ENCODE results near the gene PMEPA1.

The PMEPA1 gene

GRCh38 chr20:57738053-57738452 lies 28.2 kb upstream of the PMEPA1 start:
- no peak for DNase-seq (ENCODE audit: low spot score)
- in situ Hi-C loops (cut with MboI; ENCODE audit: low pct_unique_long_range_greater_than_20kb, low sequenced_read_pairs, unreplicated experiment), result no loop called here
- no peak for TF ChIP-seq CTCF (IDR thresholded peaks at IDR 0.05; ENCODE audit: extremely low read depth, insufficient read depth, missing control alignments)

GRCh38 chr20:57737349-57737748 lies 27.5 kb upstream of the PMEPA1 start:
- in situ Hi-C loops (cut with MboI; ENCODE audit: low pct_unique_long_range_greater_than_20kb, low sequenced_read_pairs, unreplicated experiment), result no loop called here
- no peak for DNase-seq (ENCODE audit: low spot score)
- no peak for TF ChIP-seq CTCF (IDR thresholded peaks at IDR 0.05; ENCODE audit: extremely low read depth, insufficient read depth, missing control alignments)

GRCh38 chr20:57736738-57737347 lies 27.0 kb upstream of the PMEPA1 start:
- TF ChIP-seq CTCF (IDR thresholded peaks at IDR 0.05; ENCODE audit: extremely low read depth, insufficient read depth, missing control alignments), result no peak
- in situ Hi-C loops (cut with MboI; ENCODE audit: low pct_unique_long_range_greater_than_20kb, low sequenced_read_pairs, unreplicated experiment), result no loop called here
- DNase-seq (ENCODE audit: low spot score), result no peak

GRCh38 chr20:57735831-57736737 lies 26.3 kb upstream of the PMEPA1 start:
- no peak for TF ChIP-seq CTCF (IDR thresholded peaks at IDR 0.05; ENCODE audit: extremely low read depth, insufficient read depth, missing control alignments)
- in situ Hi-C loops (cut with MboI; ENCODE audit: low pct_unique_long_range_greater_than_20kb, low sequenced_read_pairs, unreplicated experiment), result no loop called here
- DNase-seq (ENCODE audit: low spot score), result no peak

GRCh38 chr20:57734754-57735153 lies 24.9 kb upstream of the PMEPA1 start:
- DNase-seq (ENCODE audit: low spot score), result no peak
- in situ Hi-C loops (cut with MboI; ENCODE audit: low pct_unique_long_range_greater_than_20kb, low sequenced_read_pairs, unreplicated experiment), result no loop called here
- no peak for TF ChIP-seq CTCF (IDR thresholded peaks at IDR 0.05; ENCODE audit: extremely low read depth, insufficient read depth, missing control alignments)

- in situ Hi-C loops (cut with MboI; ENCODE audit: low pct_unique_long_range_greater_than_20kb, low sequenced_read_pairs, unreplicated experiment), result no loop called here
- TF ChIP-seq CTCF (IDR thresholded peaks at IDR 0.05; ENCODE audit: extremely low read depth, insufficient read depth, missing control alignments), result no peak
- DNase-seq (ENCODE audit: low spot score), result no peak
Measured at GRCh38 chr20:57732226-57732625, 22.4 kb upstream of the PMEPA1 start.

Measured in GM13977 (cell line).